Activated CD8-positive, alpha-beta memory T cell treated with anti-CD3 and anti-CD28 coated beads for 1 hour (primary cell): ENCODE measurements around the gene POMP.
"Not testable (repeated sequence)": the region's sequence is repeated elsewhere in the genome, so short reads cannot be mapped to it uniquely, and the experiment has no call there.

Experiments used
- DNase-seq, 2 donors: peaks; one replicate each; pipeline ENCODE4 v3.0.0-alpha.2; 2020; ENCODE audit warnings: low read depth in 1 of 2; ENCODE audit errors: extremely low read depth in 1 of 2

The POMP gene

DNA sequence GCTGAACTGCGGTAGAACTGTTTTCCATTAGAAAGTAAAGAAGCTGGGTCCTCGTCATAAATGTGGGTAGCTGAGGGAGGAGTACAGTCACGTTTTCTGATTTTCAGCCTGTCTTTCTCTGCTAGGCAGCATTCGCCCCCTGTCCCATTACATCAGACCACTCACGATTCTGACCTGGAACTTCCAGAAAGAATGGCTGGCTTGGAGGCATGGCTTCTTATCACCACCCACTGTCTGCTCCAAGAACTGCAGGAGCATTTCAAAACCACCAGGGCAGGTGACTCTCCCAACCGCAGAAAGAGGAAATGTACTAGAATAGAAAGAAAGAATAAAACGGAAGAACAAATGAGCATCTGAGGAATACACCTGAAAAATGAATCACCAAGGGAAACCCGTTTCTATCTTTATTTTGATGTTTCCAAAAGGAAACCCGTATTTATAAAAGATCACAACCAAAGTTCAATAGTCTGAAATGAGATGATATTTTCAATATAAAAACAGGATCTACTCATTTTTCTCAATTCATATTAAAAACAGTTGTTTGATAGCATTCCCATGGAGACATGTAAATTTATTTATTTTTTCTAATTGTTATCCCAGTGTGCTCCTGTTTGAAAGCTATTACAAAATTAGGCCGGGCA is 22.1 kb upstream of the POMP start:
- DNase-seq, result no peak

DNA sequence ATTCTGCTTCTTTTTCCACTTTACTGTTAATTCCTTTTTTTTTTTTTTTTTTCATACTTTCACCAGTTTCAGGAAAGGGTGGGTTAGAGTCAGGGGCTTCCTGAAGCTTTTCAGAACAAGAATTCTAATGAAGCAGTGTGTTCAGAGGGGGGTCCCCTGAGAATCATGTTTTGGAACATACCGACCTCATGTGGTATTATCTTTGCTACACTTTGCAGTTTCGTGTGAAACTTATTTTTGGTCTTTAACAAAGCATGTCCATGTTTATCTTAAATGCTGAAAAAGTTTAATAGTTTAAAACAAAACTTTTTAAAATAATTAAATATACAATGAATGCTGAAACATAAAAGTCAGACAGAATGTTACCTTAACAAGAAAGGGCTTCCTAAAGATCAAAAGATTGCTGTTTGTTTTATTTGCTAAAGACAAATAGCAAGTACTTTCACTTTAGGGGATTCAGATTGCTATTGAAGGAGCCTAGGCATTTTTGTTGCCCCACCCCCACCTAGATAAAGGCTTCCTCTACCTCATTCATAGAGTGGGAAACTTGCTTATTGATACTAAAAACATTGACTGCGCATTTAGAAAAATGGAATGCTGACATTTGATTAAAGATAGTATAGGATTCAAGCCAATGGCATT is 21.1 kb upstream of the POMP start:
- no peak for DNase-seq

DNA sequence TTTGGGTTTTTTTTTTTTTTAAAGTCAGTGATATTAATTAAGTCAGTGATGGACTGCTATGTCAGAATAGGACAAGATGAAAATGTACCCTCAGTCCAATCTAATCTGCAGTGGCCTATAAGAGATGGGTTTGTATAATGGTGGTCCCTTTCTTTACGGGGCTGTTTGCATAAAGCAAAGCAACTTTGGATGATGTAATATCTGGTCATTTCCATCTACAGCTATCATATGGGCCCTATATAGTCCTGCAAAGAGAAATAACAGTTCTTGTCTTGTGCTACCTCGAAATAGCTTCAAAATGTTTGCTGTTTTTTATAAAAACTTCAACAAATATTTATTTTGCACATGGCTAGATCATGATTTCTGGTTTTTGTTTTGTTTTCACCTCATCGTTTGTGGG is 20.2 kb upstream of the POMP start:
- DNase-seq, result no peak

DNA sequence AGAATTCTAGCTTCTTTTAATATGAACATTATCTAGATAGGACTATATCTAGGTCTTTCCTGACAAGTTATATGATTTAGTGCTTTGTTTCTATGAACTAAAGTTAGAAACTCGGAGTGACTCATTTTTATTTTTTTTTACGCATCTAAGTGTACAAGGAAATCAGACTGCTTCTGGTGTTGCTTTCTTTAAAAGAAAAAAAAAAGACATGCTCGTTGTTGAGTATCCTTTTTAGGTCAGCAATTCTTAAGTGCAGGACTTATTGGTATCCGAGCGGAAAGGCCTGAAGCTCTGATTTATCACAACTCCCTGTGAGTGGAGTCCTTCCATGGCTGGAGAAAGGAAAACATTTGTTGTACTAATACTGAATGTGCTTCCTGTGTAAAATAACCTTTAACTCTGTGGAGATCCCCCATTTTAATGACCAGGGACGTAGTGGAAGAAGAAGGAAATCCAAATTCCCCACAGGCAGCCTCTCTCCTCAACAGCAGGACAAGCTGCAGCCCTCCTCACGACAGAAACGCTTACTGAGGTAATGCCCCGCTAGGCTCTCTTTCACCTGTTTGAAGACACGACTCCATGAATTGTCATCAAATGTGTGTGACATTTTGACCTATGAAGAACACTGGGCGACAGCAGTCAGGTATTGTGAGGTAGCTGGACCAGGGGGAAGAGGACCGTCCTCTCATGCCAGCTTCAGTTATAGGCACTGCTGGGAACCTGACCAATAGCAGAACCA is 17.9 kb upstream of the POMP start:
- DNase-seq, result no peak

DNA sequence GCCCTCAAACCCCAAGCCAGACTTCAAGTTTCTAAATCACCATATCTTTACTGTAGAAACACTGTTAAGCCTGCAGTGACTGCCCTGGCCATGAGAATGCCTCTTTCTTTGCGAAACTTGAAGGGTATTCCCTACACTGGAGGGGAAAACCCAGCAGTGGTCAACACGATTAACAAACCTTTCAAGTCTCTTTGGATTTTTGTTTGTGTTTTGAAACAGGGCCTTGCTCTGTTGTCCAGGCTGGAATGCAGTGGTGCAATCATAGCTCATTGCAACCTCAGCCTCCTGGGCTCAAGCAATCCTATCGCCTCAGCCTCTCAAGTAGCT is 17.4 kb upstream of the POMP start:
- no peak for DNase-seq

DNA sequence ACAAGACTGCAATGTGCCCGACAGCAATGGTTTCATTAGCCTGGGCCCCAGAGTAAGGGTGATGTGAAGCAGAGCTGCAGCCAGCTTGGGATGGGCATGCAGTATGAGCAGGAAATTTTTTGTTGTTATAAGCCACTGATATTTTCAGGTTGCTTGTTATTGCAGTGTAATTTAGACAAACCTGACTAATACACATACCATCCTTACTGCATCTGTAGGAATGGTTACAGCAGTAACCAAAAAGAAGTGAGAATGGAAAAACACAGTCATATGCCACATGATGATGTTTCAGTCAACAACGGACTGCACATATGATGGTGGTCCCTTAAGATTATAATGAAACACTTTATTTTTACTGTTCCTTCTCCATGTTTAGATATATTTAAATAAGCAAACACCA is 8.6 kb upstream of the POMP start:
- DNase-seq, result no peak

DNA sequence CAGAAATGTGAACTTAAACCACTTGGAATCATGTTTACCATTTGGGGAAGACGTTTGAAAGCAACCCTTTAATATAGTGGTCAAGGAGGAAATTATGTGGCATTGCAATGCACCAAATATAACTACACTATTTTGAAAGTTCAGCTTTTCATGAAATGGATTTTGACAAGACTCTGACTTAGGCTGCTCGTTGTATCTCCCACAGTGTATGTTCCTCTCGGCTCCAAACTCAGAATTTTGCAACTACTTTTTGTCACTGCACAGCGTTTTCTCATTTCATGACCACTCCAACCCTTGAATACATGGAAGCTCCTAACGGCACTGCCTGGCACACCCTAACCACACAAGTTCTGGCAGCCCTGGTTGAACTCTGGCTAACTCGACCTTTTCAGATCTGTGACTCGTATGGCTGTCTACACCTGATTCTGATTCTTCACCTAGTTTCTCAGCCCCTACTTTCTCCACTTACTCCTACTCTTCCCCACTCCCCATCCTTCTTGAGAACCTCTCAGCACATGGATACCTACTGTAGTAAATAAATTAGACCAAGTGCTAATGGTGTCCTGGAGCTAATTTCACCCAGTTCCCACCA is 7.0 kb upstream of the POMP start:
- DNase-seq, result no peak

DNA sequence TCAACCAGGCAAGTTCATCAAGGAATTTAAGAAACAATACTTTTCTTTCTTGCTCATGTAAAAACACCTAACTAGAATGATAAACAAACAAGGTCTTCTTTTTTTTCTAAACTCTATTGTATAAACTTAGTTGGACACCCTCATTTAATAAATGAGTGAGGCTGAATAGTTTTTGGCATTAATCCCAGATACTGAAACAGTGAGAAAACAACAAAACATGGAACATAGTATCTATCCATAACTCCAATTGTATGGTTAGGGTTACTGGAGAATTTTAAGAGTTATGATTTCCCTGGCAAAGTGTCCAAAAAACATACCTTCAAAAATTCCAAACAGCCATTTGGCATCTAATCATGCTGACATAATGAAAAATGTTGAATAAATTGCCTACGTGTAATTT is 5.8 kb upstream of the POMP start:
- DNase-seq, result no peak

GRCh38 chr13:28654276-28654675 is 4.7 kb upstream of the POMP start:
- no peak for DNase-seq

- no peak for DNase-seq
Observed at GRCh38 chr13:28655561-28655960, 3.4 kb upstream of the POMP start.

DNA sequence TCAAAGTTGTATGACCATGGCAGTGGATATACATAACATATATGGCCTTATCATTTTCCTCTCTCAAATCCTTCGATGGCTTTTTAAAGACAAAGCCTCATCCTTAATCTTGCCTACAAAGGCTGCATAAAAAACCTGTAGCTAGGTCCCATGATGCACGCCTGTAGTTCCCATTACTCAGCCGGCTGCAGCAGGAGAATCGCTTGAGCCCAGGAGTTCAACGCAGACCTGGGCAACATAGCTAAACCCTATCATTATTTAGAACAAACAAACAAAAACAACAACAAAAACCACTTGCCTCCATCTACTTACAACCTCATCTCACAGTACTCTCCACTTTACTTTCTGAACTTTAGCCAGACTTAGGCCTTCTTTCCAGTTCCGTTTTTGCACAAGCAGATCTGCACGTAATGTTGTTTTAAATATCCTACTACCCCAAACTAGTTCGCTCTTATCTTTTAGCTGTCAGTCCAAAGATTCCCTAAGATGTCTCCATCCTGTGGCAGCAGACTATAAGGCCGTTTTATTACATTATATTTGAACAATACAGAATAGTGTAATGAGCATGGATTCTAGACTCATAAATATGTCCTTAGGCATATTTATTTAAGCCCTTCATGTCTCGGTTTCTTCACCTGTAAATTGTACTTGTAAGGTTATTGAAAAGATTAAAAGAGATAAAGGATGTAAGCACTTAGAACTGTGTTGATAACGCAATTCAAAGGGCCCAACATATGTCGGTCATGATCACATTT is 969 bp upstream of the POMP start:
- DNase-seq, result no peak

- DNase-seq, result no peak
Observed at GRCh38 chr13:28658539-28658795, 463 bp upstream of the POMP start.

GRCh38 chr13:28659621-28659970 is 666 bp downstream of the POMP start:
- no peak for DNase-seq

GRCh38 chr13:28666897-28667488 is 8.1 kb downstream of the POMP start:
- no peak for DNase-seq

DNA sequence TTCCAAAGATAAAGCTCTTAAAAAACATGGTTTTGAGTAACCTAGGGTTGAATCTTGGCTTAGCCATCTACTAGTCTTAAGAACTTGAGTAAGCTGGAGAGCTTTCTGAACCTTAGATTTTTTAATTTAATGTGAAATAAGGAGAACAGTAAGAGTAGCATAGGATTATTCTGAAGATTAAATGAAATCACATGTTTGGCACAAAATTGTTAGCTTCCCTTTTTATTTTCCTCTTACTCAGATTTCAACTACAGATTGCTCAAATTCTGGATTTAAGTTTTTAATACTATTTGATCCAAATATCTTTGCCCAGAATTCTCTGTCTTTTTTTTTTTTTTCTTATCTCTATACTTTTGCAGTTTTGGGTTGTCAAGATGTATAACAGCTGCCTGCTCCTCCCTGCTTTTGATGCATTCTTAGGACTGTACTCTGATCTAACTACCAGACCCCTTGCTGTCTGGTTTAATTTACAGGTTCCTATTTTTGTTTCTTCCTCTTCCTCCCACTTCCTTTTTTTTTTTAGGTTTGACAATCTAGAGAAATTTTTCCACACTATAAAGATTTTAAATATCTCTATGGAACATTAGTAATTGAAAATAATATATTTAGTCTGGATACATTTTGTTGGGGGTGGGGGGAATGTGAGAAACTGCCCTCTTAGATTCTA is 12.3 kb downstream of the POMP start:
- no peak for DNase-seq

DNA sequence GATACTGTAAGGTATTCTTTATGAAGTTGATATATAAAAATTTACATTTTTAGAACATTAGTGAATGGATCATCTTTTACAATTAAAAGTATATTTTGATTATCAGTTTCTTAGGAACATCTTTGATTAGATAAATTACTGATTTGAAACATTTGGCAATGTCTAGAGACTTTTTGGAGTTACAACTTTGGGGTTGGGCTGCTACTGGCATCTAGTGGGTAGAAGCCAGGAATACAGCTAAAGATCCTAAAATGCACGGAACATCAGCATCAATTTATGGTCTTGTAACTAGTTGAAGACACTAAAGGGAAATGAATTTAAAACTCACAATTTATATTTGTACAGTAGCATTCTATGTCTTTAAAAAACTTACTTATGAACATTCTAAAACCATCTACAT is 19.9 kb downstream of the POMP start:
- DNase-seq, result no peak

- no peak for DNase-seq
Observed at GRCh38 chr13:28679628-28680027, 20.7 kb downstream of the POMP start.

- no peak for DNase-seq
Observed at GRCh38 chr13:28680541-28680940, 21.6 kb downstream of the POMP start.

DNA sequence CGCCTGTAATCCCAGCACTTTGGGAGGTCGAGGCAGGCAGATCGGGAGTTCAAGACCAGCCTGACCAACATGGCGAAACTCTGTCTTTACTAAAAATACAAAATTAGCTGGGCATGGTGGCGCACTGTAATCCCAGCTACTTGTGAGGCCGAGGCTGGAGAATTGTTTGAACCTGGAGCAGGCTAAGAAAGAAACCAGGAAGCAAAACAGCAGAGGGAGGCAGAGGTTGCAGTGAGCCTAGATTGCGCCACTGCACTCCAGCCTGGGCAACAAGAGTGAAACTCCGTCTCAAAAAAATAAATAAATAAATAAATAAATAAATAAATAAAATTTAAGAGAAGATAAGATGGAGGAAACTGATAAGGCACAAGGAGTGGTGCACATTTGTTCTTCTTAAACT is 24.2 kb downstream of the POMP start:
- not testable (repeated sequence) for DNase-seq

DNA sequence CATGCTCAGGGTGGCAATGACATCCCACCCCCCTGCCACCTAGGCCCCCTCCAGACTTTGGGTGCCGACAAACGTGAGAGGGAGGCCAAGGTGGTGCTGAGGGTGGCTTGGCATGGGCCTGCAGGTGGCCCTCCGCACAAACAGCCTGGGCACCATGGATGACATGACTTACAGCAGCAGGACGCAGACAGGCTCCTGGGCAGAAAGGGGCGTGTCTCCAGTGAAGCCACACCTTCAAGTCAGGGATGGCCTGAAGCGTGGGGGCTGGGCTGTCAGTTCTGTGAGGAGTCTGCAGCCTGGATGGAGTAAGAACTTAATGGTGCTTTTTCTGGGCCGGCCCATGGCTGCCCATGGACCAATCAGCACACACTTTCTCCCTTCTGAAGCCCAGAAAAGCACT is 25.3 kb downstream of the POMP start:
- DNase-seq, result no peak

- DNase-seq, result no peak
Observed at GRCh38 chr13:28685114-28685513, 26.2 kb downstream of the POMP start.
